Lower lobe of right lung (tissue), 2 donors: ENCODE measurements around the gene NELL1. TPM values are rescaled to one million over a fixed set of nuclear protein-coding genes. Genes with fewer than 3 reads are reported as not detected.

Experiments
- ATAC-seq, 2 donors: fragments of 200-7000 bp; cut with Tn5 transposase; one replicate each; pipeline ENCODE4 v1.9.1; 2020 to 2022; ENCODE audit warnings: mild to moderate bottlenecking in 2 of 2, moderate library complexity in 2 of 2
- DNase-seq: peaks from one replicate; pipeline ENCODE4 v3.0.0-alpha.2; 2020
- H3K27ac ChIP-seq: fragments of 200-600 bp; one replicate; pipeline ENCODE4 v1.8.0; 2022
- H3K27me3 ChIP-seq: fragments of 200-600 bp; one replicate; pipeline ENCODE4 v1.8.0; 2022; ENCODE audit warnings: low read depth
- H3K36me3 ChIP-seq: fragments of 200-600 bp; one replicate; pipeline ENCODE4 v1.8.0; 2022; ENCODE audit warnings: mild to moderate bottlenecking
- H3K4me1 ChIP-seq: fragments of 200-600 bp; one replicate; pipeline ENCODE4 v1.8.0; 2022
- H3K4me3 ChIP-seq: fragments of 200-600 bp; one replicate; pipeline ENCODE4 v1.8.0; 2022; ENCODE audit warnings: mild to moderate bottlenecking
- H3K9me3 ChIP-seq: fragments of 200-600 bp; one replicate; pipeline ENCODE4 v1.8.0; 2022
- CTCF ChIP-seq: fragments of 200-600 bp; IDR thresholded peaks from one replicate; pipeline ENCODE4 v1.8.0; 2022; ENCODE audit warnings: antibody characterized with exemption, mild to moderate bottlenecking
- intact Hi-C: fragments of 100-400 bp; cut with DNase I; formaldehyde crosslinking; loops from one replicate; pipeline ENCODE4 v1.11.0; 2022
- total RNA-seq: library from RNA; stranded (reverse); fragmentation: NEBNext Ultra II Directional; extraction: Animal tissue kit (Norgen Biotek cat#: 25700); gene quantifications from one replicate; pipeline ENCODE4 v1.2.1, GENCODE V29; 2021
- donor health status: DM: no; HTN: yes; CAD: no; lungs with severe emphysema.

The NELL1 gene
- total RNA-seq, 1 donor from 2014 or later = 0.15 TPM

GRCh38 chr11:21088930-21089329 lies 419.5 kb downstream of the NELL1 start:
- intact Hi-C loops = no loop called here
- no peaks in the 10 kb centered on the region for H3K9me3 ChIP-seq
- no peak for ATAC-seq

GRCh38 chr11:21104641-21105040 lies 435.3 kb downstream of the NELL1 start:
- ATAC-seq (no peak), DNase-seq (no peak)
- no peak for TF ChIP-seq CTCF
- H3K4me1 ChIP-seq = no peaks in the 10 kb centered on the region
- intact Hi-C loops = no loop called here
- H3K27ac ChIP-seq = no peak overlapping the region
- no peaks in the 10 kb centered on the region for H3K9me3 ChIP-seq
- no peaks in the 10 kb centered on the region for H3K36me3 ChIP-seq
- no peak overlapping the region for H3K4me3 ChIP-seq
- no peaks in the 10 kb centered on the region for H3K27me3 ChIP-seq

More at GRCh38 chr11:21088930-21089329, 419.5 kb downstream of the NELL1 start:
- no peak overlapping the region for H3K27ac ChIP-seq
- no peaks in the 10 kb centered on the region for H3K4me1 ChIP-seq
- H3K27me3 ChIP-seq = no peaks in the 10 kb centered on the region
- DNase-seq = no peak
- TF ChIP-seq CTCF = no peak
- H3K36me3 ChIP-seq = no peaks in the 10 kb centered on the region
- no peak overlapping the region for H3K4me3 ChIP-seq

- Histone ChIP-seq H3K27ac (no peak overlapping the region), H3K27me3 (no peaks in the 10 kb centered on the region), H3K9me3 (no peaks in the 10 kb centered on the region), H3K4me1 (no peaks in the 10 kb centered on the region), H3K36me3 (no peaks in the 10 kb centered on the region), H3K4me3 (no peak overlapping the region)
- ATAC-seq = no peak
- no peak for TF ChIP-seq CTCF
- no peak for DNase-seq
- intact Hi-C loops = no loop called here
These were observed 436.0 kb downstream of the NELL1 start for GRCh38 chr11:21105196-21105917.

- TF ChIP-seq CTCF = no peak
- no peaks in the 10 kb centered on the region for H3K27me3 ChIP-seq
- no peaks in the 10 kb centered on the region for H3K9me3 ChIP-seq
- ATAC-seq (no peak), DNase-seq (no peak)
- intact Hi-C loops = no loop called here
- no peaks in the 10 kb centered on the region for H3K4me1 ChIP-seq
- no peak overlapping the region for H3K4me3 ChIP-seq
- H3K36me3 ChIP-seq = no peaks in the 10 kb centered on the region
- no peak overlapping the region for H3K27ac ChIP-seq
These were observed 440.0 kb downstream of the NELL1 start for GRCh38 chr11:21109341-21109740.

GRCh38 chr11:21110415-21110814 lies 441.0 kb downstream of the NELL1 start:
- H3K27me3 ChIP-seq = no peaks in the 10 kb centered on the region
- DNase-seq = no peak
- no peak for ATAC-seq
- H3K36me3 ChIP-seq = no peaks in the 10 kb centered on the region
- H3K4me1 ChIP-seq = no peaks in the 10 kb centered on the region
- H3K4me3 ChIP-seq = no peak overlapping the region
- H3K27ac ChIP-seq = no peak overlapping the region
- H3K9me3 ChIP-seq = no peaks in the 10 kb centered on the region
- no peak for TF ChIP-seq CTCF
- intact Hi-C loops = no loop called here
